ENCODE data around the gene COX7C.
"Not testable (repeated sequence)": the region's sequence is repeated elsewhere in the genome, so short reads cannot be mapped to it uniquely, and the experiment has no call there.

The COX7C gene

GRCh38 chr5:86645885-86646284 lies 28.1 kb downstream of the COX7C start:
- TF ChIP-seq CSDC2 (CRISPR knock-in tag; IDR thresholded peaks at IDR 0.05), result no peak
- no peak for TF ChIP-seq ZC3H10 (CRISPR knock-in tag; IDR thresholded peaks at IDR 0.05)
- no peak for TF ChIP-seq SNAI2 (CRISPR knock-in tag; IDR thresholded peaks at IDR 0.05)
- no peak for TF ChIP-seq ZFP3 (CRISPR knock-in tag; IDR thresholded peaks at IDR 0.05)
- no peak for TF ChIP-seq ZNF8 (CRISPR knock-in tag; IDR thresholded peaks at IDR 0.05)
- no peak for TF ChIP-seq ZFP30 (CRISPR knock-in tag; IDR thresholded peaks at IDR 0.05)
- TF ChIP-seq PPARA (CRISPR knock-in tag; IDR thresholded peaks at IDR 0.05; ENCODE audit: borderline replicate concordance), result no peak
- no peak for ATAC-seq

DNA sequence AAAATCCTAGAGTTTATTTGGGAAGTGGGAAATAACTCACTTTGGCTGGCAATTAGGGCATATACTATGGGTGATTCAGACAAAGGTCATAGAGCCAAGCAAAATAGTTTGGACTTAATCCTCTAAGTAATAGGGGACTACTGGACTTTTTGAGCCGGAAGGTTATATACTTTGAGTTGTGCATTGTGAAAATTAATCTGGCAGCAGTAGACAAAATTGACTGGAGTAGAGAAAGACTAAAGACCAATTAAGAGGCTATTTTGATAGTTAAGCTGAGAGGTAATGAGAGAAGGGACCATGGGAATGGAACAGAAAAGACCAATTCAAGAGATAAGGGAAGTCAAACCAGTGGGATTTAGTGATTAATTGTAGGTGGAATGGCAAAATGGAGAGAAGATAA lies 28.9 kb downstream of the COX7C start:
- TF ChIP-seq ZNF8 (CRISPR knock-in tag; IDR thresholded peaks at IDR 0.05), result no peak
- ATAC-seq, result no peak

DNA sequence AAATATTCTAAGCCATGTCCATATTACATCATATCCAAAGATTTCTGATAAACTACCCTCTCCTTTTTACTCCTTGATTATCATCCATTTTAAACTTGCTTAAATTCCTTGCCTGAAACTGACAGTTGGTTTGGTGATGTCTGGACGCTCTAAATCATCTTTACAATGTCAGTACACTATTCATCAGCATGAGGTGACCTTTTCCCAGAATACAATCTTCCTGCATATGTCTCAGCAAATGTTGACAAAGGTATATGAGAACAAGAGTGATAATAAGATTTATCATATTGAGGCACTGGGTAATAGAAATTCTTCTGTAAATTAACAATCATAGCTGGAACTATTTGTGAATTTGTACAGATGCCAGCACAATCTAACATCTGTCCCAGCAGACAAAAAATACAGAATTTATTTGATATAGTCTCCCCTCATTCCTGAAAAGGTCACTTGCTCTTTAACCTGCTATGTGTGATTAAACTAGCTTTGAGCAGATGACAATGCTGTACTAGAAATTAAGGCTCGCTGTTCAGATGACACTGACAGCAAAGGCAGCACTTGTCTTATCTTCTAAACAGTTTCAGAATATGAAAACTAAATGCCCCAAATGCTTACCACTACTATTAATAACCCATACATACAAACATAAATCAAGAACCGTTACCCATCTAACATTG lies 32.2 kb downstream of the COX7C start:
- TF ChIP-seq PPARA (CRISPR knock-in tag; IDR thresholded peaks at IDR 0.05; ENCODE audit: borderline replicate concordance) (no peak), ZNF70 (CRISPR knock-in tag; IDR thresholded peaks at IDR 0.05) (no peak), PATZ1 (CRISPR knock-in tag; IDR thresholded peaks at IDR 0.05; ENCODE audit: borderline replicate concordance) (no peak), ISL1 (CRISPR knock-in tag; IDR thresholded peaks at IDR 0.05) (no peak), ARNTL (CRISPR knock-in tag; IDR thresholded peaks at IDR 0.05; ENCODE audit: borderline replicate concordance, low read depth) (no peak)
- TF ChIP-seq, protein P1, sequence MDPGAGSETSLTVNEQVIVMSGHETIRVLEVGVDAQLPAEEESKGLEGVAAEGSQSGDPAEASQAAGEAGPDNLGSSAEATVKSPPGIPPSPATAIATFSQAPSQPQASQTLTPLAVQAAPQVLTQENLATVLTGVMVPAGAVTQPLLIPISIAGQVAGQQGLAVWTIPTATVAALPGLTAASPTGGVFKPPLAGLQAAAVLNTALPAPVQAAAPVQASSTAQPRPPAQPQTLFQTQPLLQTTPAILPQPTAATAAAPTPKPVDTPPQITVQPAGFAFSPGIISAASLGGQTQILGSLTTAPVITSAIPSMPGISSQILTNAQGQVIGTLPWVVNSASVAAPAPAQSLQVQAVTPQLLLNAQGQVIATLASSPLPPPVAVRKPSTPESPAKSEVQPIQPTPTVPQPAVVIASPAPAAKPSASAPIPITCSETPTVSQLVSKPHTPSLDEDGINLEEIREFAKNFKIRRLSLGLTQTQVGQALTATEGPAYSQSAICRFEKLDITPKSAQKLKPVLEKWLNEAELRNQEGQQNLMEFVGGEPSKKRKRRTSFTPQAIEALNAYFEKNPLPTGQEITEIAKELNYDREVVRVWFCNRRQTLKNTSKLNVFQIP (CRISPR knock-in tag; IDR thresholded peaks at IDR 0.05; ENCODE audit: borderline replicate concordance, low read depth), result no peak
- ATAC-seq, result no peak

- ATAC-seq, result not testable (repeated sequence)
These were observed 43.0 kb downstream of the COX7C start for GRCh38 chr5:86660771-86661170.

DNA sequence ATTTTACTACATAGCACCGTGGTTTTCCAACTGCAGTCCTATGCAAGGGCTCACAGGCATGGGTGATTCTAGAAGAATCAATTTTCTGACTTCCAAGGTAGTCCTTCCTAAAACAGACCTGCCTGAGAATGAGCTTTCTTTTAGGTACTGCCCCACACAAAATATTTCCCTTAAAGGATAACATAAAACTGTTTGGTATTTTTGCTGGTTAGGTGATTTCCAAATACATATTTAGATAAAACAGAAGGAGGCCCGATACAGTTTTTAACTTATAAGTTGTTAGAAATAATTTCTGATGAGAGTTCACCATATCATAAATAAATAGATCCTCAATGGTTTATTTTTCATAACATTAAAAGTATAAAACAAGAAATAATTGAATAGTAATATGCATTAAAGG lies 46.4 kb downstream of the COX7C start:
- TF ChIP-seq, protein P1 (CRISPR knock-in tag; IDR thresholded peaks at IDR 0.05; ENCODE audit: borderline replicate concordance, low read depth), result no peak
- TF ChIP-seq CSRNP3 (CRISPR knock-in tag; IDR thresholded peaks at IDR 0.05), result no peak
- TF ChIP-seq ARNTL (CRISPR knock-in tag; IDR thresholded peaks at IDR 0.05; ENCODE audit: borderline replicate concordance, low read depth), result no peak
- no peak for TF ChIP-seq ZNF565 (CRISPR knock-in tag; conservative IDR thresholded peaks at IDR 0.05; ENCODE audit: low read depth)
- TF ChIP-seq, protein P2, sequence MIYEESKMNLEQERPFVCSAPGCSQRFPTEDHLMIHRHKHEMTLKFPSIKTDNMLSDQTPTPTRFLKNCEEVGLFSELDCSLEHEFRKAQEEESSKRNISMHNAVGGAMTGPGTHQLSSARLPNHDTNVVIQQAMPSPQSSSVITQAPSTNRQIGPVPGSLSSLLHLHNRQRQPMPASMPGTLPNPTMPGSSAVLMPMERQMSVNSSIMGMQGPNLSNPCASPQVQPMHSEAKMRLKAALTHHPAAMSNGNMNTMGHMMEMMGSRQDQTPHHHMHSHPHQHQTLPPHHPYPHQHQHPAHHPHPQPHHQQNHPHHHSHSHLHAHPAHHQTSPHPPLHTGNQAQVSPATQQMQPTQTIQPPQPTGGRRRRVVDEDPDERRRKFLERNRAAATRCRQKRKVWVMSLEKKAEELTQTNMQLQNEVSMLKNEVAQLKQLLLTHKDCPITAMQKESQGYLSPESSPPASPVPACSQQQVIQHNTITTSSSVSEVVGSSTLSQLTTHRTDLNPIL (CRISPR knock-in tag; IDR thresholded peaks at IDR 0.05; ENCODE audit: low read depth), result no peak
- TF ChIP-seq PPARA (CRISPR knock-in tag; IDR thresholded peaks at IDR 0.05; ENCODE audit: borderline replicate concordance), result no peak
- no peak for TF ChIP-seq PATZ1 (CRISPR knock-in tag; IDR thresholded peaks at IDR 0.05; ENCODE audit: borderline replicate concordance)
- ATAC-seq, result no peak

Data from SK-N-SH treated with all-trans-retinoic acid at 6 μM for 48 hours (cell line).